Panc1 (cell line): ENCODE measurements around the gene PSG6. TPM values are rescaled to one million over a fixed set of nuclear protein-coding genes. Genes with fewer than 3 reads are reported as not detected.
"Not testable (repeated sequence)": the region's sequence is repeated elsewhere in the genome, so short reads cannot be mapped to it uniquely, and the experiment has no call there.

Experiments used
- ATAC-seq: fragments of 200-7000 bp; cut with Tn5 transposase; 2 replicates; pipeline ENCODE4 v1.9.1; 2020; ENCODE audit warnings: mild to moderate bottlenecking, moderate library complexity
- BruUV-seq: library from RNA; stranded (reverse); fragments of 400-500 nt; replicated peaks from 2 replicates; lab custom pipeline; 2021; lab: Mats Ljungman, UMichigan
- CTCF ChIA-PET: fragments of 300-600 bp; sonication (Branson Sonifier 250); formaldehyde crosslinking; loops from one replicate; lab custom pipeline; 2022; ENCODE audit warnings: antibody characterized with exemption; lab: Charles Lee
- POLR2A ChIA-PET: fragments of 300-600 bp; sonication (Branson Sonifier 250); formaldehyde crosslinking; loops from one replicate; lab custom pipeline; 2022; ENCODE audit warnings: antibody characterized with exemption; lab: Charles Lee
- DNase-seq: peaks from one replicate; pipeline ENCODE4 v3.0.0-alpha.2; 2010; ENCODE audit warnings: low read depth, low spot score
- H3K27ac ChIP-seq: 2 replicates; pipeline ENCODE4 v1.5.1; 2011; ENCODE audit warnings: mild to moderate bottlenecking, low read length, inconsistent platforms
- H3K27me3 ChIP-seq: fragments of 200-500 bp; sonication (Bioruptor generic); 2 replicates; pipeline ENCODE4 v1.6.0; 2014; ENCODE audit warnings: low read length, inconsistent platforms; ENCODE audit not compliant: control insufficient read depth, insufficient read depth
- H3K36me3 ChIP-seq: fragments of 200-500 bp; sonication (Bioruptor generic); 2 replicates; pipeline ENCODE4 v1.5.1; 2014; ENCODE audit warnings: inconsistent platforms, mild to moderate bottlenecking, low read length, moderate library complexity; ENCODE audit not compliant: control insufficient read depth, insufficient read depth
- H3K4me1 ChIP-seq: 2 replicates; pipeline ENCODE4 v1.5.1; 2011; ENCODE audit warnings: inconsistent platforms, mild to moderate bottlenecking, low read length, moderate library complexity; ENCODE audit not compliant: control insufficient read depth, insufficient read depth
- H3K4me3 ChIP-seq, 2 experiments: 2 replicates each; pipeline ENCODE4 v1.5.1; 2011 to 2012; ENCODE audit warnings: low read depth in 2 of 2, low read length in 2 of 2, mild to moderate bottlenecking in 2 of 2, inconsistent platforms in 1 of 2, moderate library complexity in 1 of 2
- H3K9me3 ChIP-seq: fragments of 200-500 bp; sonication (Bioruptor generic); 2 replicates; pipeline ENCODE4 v1.5.1; 2014; ENCODE audit warnings: low read depth, mild to moderate bottlenecking, inconsistent platforms, low read length, moderate library complexity; ENCODE audit not compliant: control insufficient read depth, insufficient read depth
- CTCF ChIP-seq: fragments of 450-650 bp; IDR thresholded peaks from 2 replicates; pipeline ENCODE4 v1.5.1; 2017; ENCODE audit warnings: mild to moderate bottlenecking
- POLR2AphosphoS5 ChIP-seq: IDR thresholded peaks from 2 replicates; pipeline ENCODE4 v1.6.1; 2012; ENCODE audit warnings: mild to moderate bottlenecking, low read depth, low read length, moderate library complexity
- REST ChIP-seq, 2 experiments: IDR thresholded peaks; 2 replicates each; pipeline ENCODE4 v1.6.1; 2011 to 2012; ENCODE audit warnings: low read depth in 2 of 2, control low read depth in 1 of 2, low read length in 1 of 2, mild to moderate bottlenecking in 1 of 2, moderate library complexity in 1 of 2; ENCODE audit not compliant: insufficient read depth in 1 of 2
- SIN3A ChIP-seq: IDR thresholded peaks from 2 replicates; pipeline ENCODE4 v1.6.1; 2012; ENCODE audit warnings: low read depth, mild to moderate bottlenecking, low read length, moderate library complexity, borderline replicate concordance; ENCODE audit not compliant: insufficient read depth
- TCF7L2 ChIP-seq: IDR thresholded peaks from 2 replicates; pipeline ENCODE4 v1.6.1; 2011; ENCODE audit warnings: mild to moderate bottlenecking, low read depth, low read length, inconsistent platforms
- in situ Hi-C: cut with HindIII; loops from 2 replicates; pipeline ENCODE4 v1.10.0; 2016; ENCODE audit warnings: low sequenced_read_pairs, low pct_unique_long_range_greater_than_20kb
- intact Hi-C: fragments of 100-400 bp; cut with micrococcal nuclease; formaldehyde crosslinking; loops from one replicate; pipeline ENCODE4 v1.10.0; 2022; ENCODE audit not compliant: unreplicated experiment
- total RNA-seq: library from RNA; stranded (reverse); gene quantifications from one replicate; pipeline ENCODE4 v1.2.1, GENCODE V29; 2021; ENCODE audit not compliant: unreplicated experiment

Gene PSG6
- total RNA-seq, 1 experiment from 2014 or later: not detected

- BruUV-seq, H3K27me3 ChIP-seq, H3K4me3 ChIP-seq, H3K4me1 ChIP-seq, H3K27ac ChIP-seq, ATAC-seq, DNase-seq, intact Hi-C loops, POLR2A ChIA-PET, in situ Hi-C loops, H3K36me3 ChIP-seq, CTCF ChIA-PET, H3K9me3 ChIP-seq: not testable (repeated sequence)
Observed at GRCh38 chr19:42932485-42933101, 14.9 kb upstream of the PSG6 start.

GRCh38 chr19:42930214-42930613 is 12.5 kb upstream of the PSG6 start:
- H3K9me3 ChIP-seq, DNase-seq, intact Hi-C loops, ATAC-seq, H3K4me1 ChIP-seq, H3K36me3 ChIP-seq, H3K27me3 ChIP-seq, BruUV-seq, in situ Hi-C loops, H3K27ac ChIP-seq, H3K4me3 ChIP-seq, CTCF ChIA-PET, POLR2A ChIA-PET: not testable (repeated sequence)
- TF ChIP-seq CTCF: peak; percentile 60

- Histone ChIP-seq H3K27ac (no peak overlapping the region), H3K4me1 (no peaks in the 10 kb centered on the region), H3K36me3 (no peaks in the 10 kb centered on the region), H3K27me3 (no peaks in the 10 kb centered on the region), H3K9me3 (no peaks in the 10 kb centered on the region), H3K4me3 (no peak overlapping the region)
- ATAC-seq: no peak
- intact Hi-C loops: no loop called here
- ChIA-PET POLR2A (no interaction called here), CTCF (no interaction called here)
- DNase-seq: no peak
- no TSS peak for BruUV-seq
- TF ChIP-seq POLR2AphosphoS5 (no peak), SIN3A (no peak), TCF7L2 (no peak), CTCF (no peak), REST (IDR thresholded peaks at IDR 0.05; ENCODE audit: insufficient read depth in 1 of 2, low read depth in 2 of 2, low read length in 1 of 2) (no peak)
- in situ Hi-C loops: no loop called here
Observed at GRCh38 chr19:42928896-42929295, 11.2 kb upstream of the PSG6 start.
